H1 (cell line): ENCODE data around the gene TBL1Y. TPM values are rescaled to one million over a fixed set of nuclear protein-coding genes. Genes with fewer than 3 reads are reported as not detected.

Source experiments
- CTBP2 ChIP-seq: IDR thresholded peaks from 2 replicates; pipeline ENCODE4 v1.7.0; 2011; ENCODE audit warnings: borderline replicate concordance, mild to moderate bottlenecking, moderate library complexity, mixed read lengths, low read length; ENCODE audit not compliant: insufficient read depth, insufficient read length
- TAF1 ChIP-seq: IDR thresholded peaks from 2 replicates; pipeline ENCODE4 v1.6.1; 2011; ENCODE audit warnings: mild to moderate bottlenecking, low read depth, low read length
- polyA plus RNA-seq, 7 experiments: library from polyadenylated mRNA; depleted of rRNA in 3 of 7; stranded (reverse) in 5 of 7; unstranded in 2 of 7; fragments of >200 nt in 5 of 7; fragments of 200-250 nt in 2 of 7; gene quantifications; 1 replicate in 5 of 7; 2 replicates in 1 of 7; 4 replicates in 1 of 7; pipeline versions ENCODE4 v1.2.1 to v1.2.3, GENCODE V29; 2011 to 2013; ENCODE audit warnings: missing spikeins in 2 of 7, mixed read lengths in 2 of 7
- total RNA-seq: library from RNA; stranded (reverse); fragmentation: NEBNext Ultra II Directional; extraction: Animal tissue kit (Norgen Biotek cat#: 25700); gene quantifications from 2 replicates; pipeline ENCODE4 v1.2.1, GENCODE V29; 2021

The TBL1Y gene
- total and polyA plus RNA-seq, 2 of the 8 experiments (the other 6 are each of a cell fraction or from before 2014, with no cell fraction given): 2.5 to 4.2 TPM

DNA sequence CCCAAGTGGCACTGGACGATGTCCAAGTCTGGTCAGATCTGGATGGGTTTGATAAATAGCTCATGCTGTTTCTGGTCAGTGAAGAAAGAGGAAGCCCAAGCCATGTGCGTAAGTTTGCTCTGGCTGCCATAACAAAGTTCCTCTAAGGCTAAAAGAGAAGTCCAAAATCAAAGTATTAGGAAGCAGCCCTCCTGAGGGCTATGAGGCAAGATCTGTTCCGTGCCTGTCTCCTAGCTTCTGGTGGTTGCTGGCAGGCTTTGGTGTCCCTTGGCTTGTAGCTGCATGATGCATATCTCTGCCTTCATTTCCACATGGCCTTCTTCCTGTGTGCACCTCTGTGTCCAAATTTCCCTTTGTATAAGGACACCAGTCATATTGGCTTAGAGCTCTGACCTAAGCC lies 81.5 kb downstream of the TBL1Y start (continued):
- TF ChIP-seq CTBP2 (no peak), TAF1 (no peak)
